OCI-LY3 (cell line): ENCODE data around the gene CHRM5.

Experiments used
- H2AFZ ChIP-seq: fragments of 200-600, 300-600 bp; shearing (Covaris generic); 2 replicates; pipeline ENCODE4 v1.6.0; 2014; ENCODE audit warnings: antibody characterized with exemption, low read depth, low read length
- H3K27ac ChIP-seq: fragments of 200-600, 300-600 bp; sonication (generic); 2 replicates; pipeline ENCODE4 v1.5.1; 2014; ENCODE audit warnings: mild to moderate bottlenecking, low read length, moderate library complexity, mixed read lengths
- H3K27me3 ChIP-seq: fragments of 200-600, 300-600 bp; sonication (generic); 2 replicates; pipeline ENCODE4 v1.6.1; 2014; ENCODE audit warnings: low read depth, low read length, mixed read lengths
- H3K36me3 ChIP-seq: fragments of 200-600, 300-600 bp; sonication (generic); replicated peaks from 2 replicates; pipeline ENCODE3; 2014; ENCODE audit warnings: low read depth, low read length, mixed read lengths
- H3K4me1 ChIP-seq: fragments of 300-600, 200-600 bp; sonication (generic); 2 replicates; pipeline ENCODE4 v1.6.1; 2014; ENCODE audit warnings: low read length, mixed read lengths
- H3K4me2 ChIP-seq: fragments of 200-600, 300-600 bp; sonication (generic); 2 replicates; pipeline ENCODE4 v1.6.1; 2014; ENCODE audit warnings: low read length, mixed read lengths
- H3K4me3 ChIP-seq: fragments of 300-600, 200-600 bp; sonication (generic); 2 replicates; pipeline ENCODE4 v1.5.1; 2014; ENCODE audit warnings: antibody characterized with exemption, mild to moderate bottlenecking, low read length, moderate library complexity
- H3K79me2 ChIP-seq: fragments of 300-600, 200-600 bp; shearing (Covaris generic); 2 replicates; pipeline ENCODE4 v1.6.1; 2014; ENCODE audit warnings: mild to moderate bottlenecking, low read length, mixed read lengths
- H3K9ac ChIP-seq: fragments of 300-600, 200-600 bp; shearing (Covaris generic); 2 replicates; pipeline ENCODE4 v1.6.0; 2014; ENCODE audit warnings: mild to moderate bottlenecking, low read length, moderate library complexity
- H3K9me3 ChIP-seq: fragments of 200-600, 300-600 bp; shearing (Covaris generic); 2 replicates; pipeline ENCODE4 v1.6.1; 2014; ENCODE audit warnings: low read length, mixed read lengths; ENCODE audit not compliant: insufficient read depth
- H4K20me1 ChIP-seq: fragments of 200-600, 300-600 bp; sonication (generic); 2 replicates; pipeline ENCODE4 v1.6.1; 2016; ENCODE audit warnings: low read length, mixed read lengths; ENCODE audit not compliant: insufficient read depth
- CTCF ChIP-seq: fragments of 200-600, 300-600 bp; sonication (generic); IDR thresholded peaks from 2 replicates; pipeline ENCODE4 v1.5.1; 2014; ENCODE audit warnings: antibody characterized with exemption, low read length, low read depth
- EZH2phosphoT487 ChIP-seq: fragments of 200-600 bp; shearing (Covaris generic); IDR thresholded peaks from 2 replicates; pipeline ENCODE4 v1.6.1; 2018; ENCODE audit warnings: antibody characterized with exemption, mixed run types, low read depth

Gene CHRM5

GRCh38 chr15:34001536-34001935 lies 33.2 kb downstream of the CHRM5 start:
- Histone ChIP-seq H3K9ac (no peak overlapping the region), H3K4me2 (no peak overlapping the region), H4K20me1 (no peaks in the 10 kb centered on the region), H3K4me3 (no peak overlapping the region), H3K79me2 (no peaks in the 10 kb centered on the region), H3K36me3 (no peaks in the 10 kb centered on the region), H3K27ac (no peak overlapping the region), H2AFZ (no peak overlapping the region), H3K9me3 (no peaks in the 10 kb centered on the region), H3K4me1 (no peaks in the 10 kb centered on the region), H3K27me3 (no peaks in the 10 kb centered on the region)
- TF ChIP-seq EZH2phosphoT487 (no peak), CTCF (no peak)

- Histone ChIP-seq H3K4me3 (no peak overlapping the region), H3K36me3 (no peaks in the 10 kb centered on the region), H2AFZ (no peak overlapping the region), H3K9me3 (no peaks in the 10 kb centered on the region), H3K27me3 (no peaks in the 10 kb centered on the region), H3K79me2 (no peaks in the 10 kb centered on the region), H3K4me1 (no peaks in the 10 kb centered on the region), H4K20me1 (no peaks in the 10 kb centered on the region), H3K4me2 (no peak overlapping the region), H3K9ac (no peak overlapping the region), H3K27ac (no peak overlapping the region)
- no peak for TF ChIP-seq EZH2phosphoT487
- TF ChIP-seq CTCF = no peak
Observed at GRCh38 chr15:34006381-34006780, 38.1 kb downstream of the CHRM5 start.

- Histone ChIP-seq H3K4me1 (no peaks in the 10 kb centered on the region), H3K79me2 (no peaks in the 10 kb centered on the region; the same call in 1 of the 2 replicates), H3K4me3 (no peak overlapping the region), H3K27ac (no peak overlapping the region), H3K4me2 (no peak overlapping the region), H3K9ac (no peak overlapping the region), H3K9me3 (no peaks in the 10 kb centered on the region), H4K20me1 (no peaks in the 10 kb centered on the region), H2AFZ (no peak overlapping the region), H3K27me3 (no peaks in the 10 kb centered on the region), H3K36me3 (no peaks in the 10 kb centered on the region)
- TF ChIP-seq CTCF (no peak), EZH2phosphoT487 (no peak)
Observed at GRCh38 chr15:34009656-34010055, 41.4 kb downstream of the CHRM5 start.

GRCh38 chr15:34010921-34011320 lies 42.6 kb downstream of the CHRM5 start:
- H3K9ac ChIP-seq = no peak overlapping the region
- H3K27ac ChIP-seq = no peak overlapping the region
- H3K9me3 ChIP-seq = no peaks in the 10 kb centered on the region
- TF ChIP-seq EZH2phosphoT487 = no peak
- TF ChIP-seq CTCF = no peak
- no peak overlapping the region for H3K4me2 ChIP-seq
- no peak overlapping the region for H3K4me3 ChIP-seq
- H3K27me3 ChIP-seq = no peaks in the 10 kb centered on the region
- H3K79me2 ChIP-seq = no peaks in the 10 kb centered on the region; the same call in 1 of the 2 replicates
- no peaks in the 10 kb centered on the region for H3K36me3 ChIP-seq
- H2AFZ ChIP-seq = no peak overlapping the region
- no peaks in the 10 kb centered on the region for H4K20me1 ChIP-seq
- no peaks in the 10 kb centered on the region for H3K4me1 ChIP-seq
